Neutrophil (primary cell): Measurements from ENCODE around the gene ARHGAP6.

Source experiments
- H3K27ac ChIP-seq: fragments of 200-600 bp; sonication (generic); 2 replicates; pipeline ENCODE4 v1.5.1; 2016; ENCODE audit warnings: mild to moderate bottlenecking, moderate library complexity
- H3K27me3 ChIP-seq: fragments of 200-600 bp; sonication (generic); 2 replicates; pipeline ENCODE4 v1.6.0; 2016; ENCODE audit warnings: mild to moderate bottlenecking
- H3K36me3 ChIP-seq: fragments of 200-600 bp; sonication (generic); 2 replicates; pipeline ENCODE4 v1.5.1; 2017
- H3K4me1 ChIP-seq, 2 experiments: fragments of 200-600 bp in 1 of 2; sonication (generic) in 1 of 2; 1 replicate in 1 of 2; 2 replicates in 1 of 2; pipeline versions ENCODE4 v1.5.1 to v1.6.1; 2013 to 2016; ENCODE audit warnings: low read depth in 1 of 2, low read length in 1 of 2, mild to moderate bottlenecking in 1 of 2, moderate library complexity in 1 of 2; ENCODE audit not compliant: control insufficient read depth in 1 of 2, insufficient read depth in 1 of 2
- H3K4me3 ChIP-seq, 2 experiments: fragments of 200-600 bp in 1 of 2; sonication (generic) in 1 of 2; 1 replicate in 1 of 2; 2 replicates in 1 of 2; pipeline ENCODE4 v1.5.1; 2013 to 2016; ENCODE audit warnings: low read depth in 1 of 2, low read length in 1 of 2, mild to moderate bottlenecking in 1 of 2, moderate library complexity in 1 of 2
- H3K9me3 ChIP-seq: fragments of 200-600 bp; sonication (generic); 2 replicates; pipeline ENCODE4 v1.5.1; 2016
- CTCF ChIP-seq: fragments of 200-600 bp; sonication (generic); IDR thresholded peaks from 2 replicates; pipeline ENCODE4 v1.5.1; 2016; ENCODE audit warnings: antibody characterized with exemption

Gene ARHGAP6

GRCh38 chrX:11553594-11553993 is 112.1 kb downstream of the ARHGAP6 start:
- H3K36me3 ChIP-seq = no peaks in the 10 kb centered on the region
- no peaks in the 10 kb centered on the region for H3K9me3 ChIP-seq
- no peaks in the 10 kb centered on the region for H3K4me1 ChIP-seq
- H3K27me3 ChIP-seq = no peaks in the 10 kb centered on the region
- no peak overlapping the region for H3K27ac ChIP-seq
- no peak for TF ChIP-seq CTCF
- no peak overlapping the region for H3K4me3 ChIP-seq

- Histone ChIP-seq H3K4me1 (no peaks in the 10 kb centered on the region), H3K36me3 (no peaks in the 10 kb centered on the region), H3K4me3 (no peak overlapping the region), H3K27me3 (no peaks in the 10 kb centered on the region), H3K27ac (no peak overlapping the region), H3K9me3 (no peaks in the 10 kb centered on the region)
- TF ChIP-seq CTCF = no peak
Observed at GRCh38 chrX:11551151-11551550, 114.6 kb downstream of the ARHGAP6 start.

- H3K9me3 ChIP-seq = no peaks in the 10 kb centered on the region
- H3K36me3 ChIP-seq = no peaks in the 10 kb centered on the region
- TF ChIP-seq CTCF = no peak
- no peaks in the 10 kb centered on the region for H3K4me1 ChIP-seq
- no peaks in the 10 kb centered on the region for H3K27me3 ChIP-seq
- H3K27ac ChIP-seq = no peak overlapping the region
- no peak overlapping the region for H3K4me3 ChIP-seq
Observed at GRCh38 chrX:11546917-11547316, 118.8 kb downstream of the ARHGAP6 start.

GRCh38 chrX:11543249-11543648 is 122.5 kb downstream of the ARHGAP6 start:
- no peak for TF ChIP-seq CTCF
- H3K4me3 ChIP-seq = no peak overlapping the region
- peaks cover 0 to 9% of the 10 kb centered on the region in 2 experiments for H3K4me1 ChIP-seq
- H3K9me3 ChIP-seq = no peaks in the 10 kb centered on the region
- no peak overlapping the region for H3K27ac ChIP-seq
- H3K36me3 ChIP-seq = no peaks in the 10 kb centered on the region
- H3K27me3 ChIP-seq = no peaks in the 10 kb centered on the region

GRCh38 chrX:11541510-11541909 is 124.2 kb downstream of the ARHGAP6 start:
- no peak for TF ChIP-seq CTCF
- H3K9me3 ChIP-seq = no peaks in the 10 kb centered on the region
- H3K36me3 ChIP-seq = no peaks in the 10 kb centered on the region
- H3K4me3 ChIP-seq = no peak overlapping the region
- peaks cover 0 to 17% of the 10 kb centered on the region in 2 experiments for H3K4me1 ChIP-seq
- H3K27ac ChIP-seq = no peak overlapping the region
- no peaks in the 10 kb centered on the region for H3K27me3 ChIP-seq
